Measurements from ENCODE around the gene YIPF2. TPM values are rescaled to one million over a fixed set of nuclear protein-coding genes. Genes with fewer than 3 reads are reported as not detected.

YIPF2 gene
- total RNA-seq, 1 experiment from 2014 or later, result 126 TPM

DNA sequence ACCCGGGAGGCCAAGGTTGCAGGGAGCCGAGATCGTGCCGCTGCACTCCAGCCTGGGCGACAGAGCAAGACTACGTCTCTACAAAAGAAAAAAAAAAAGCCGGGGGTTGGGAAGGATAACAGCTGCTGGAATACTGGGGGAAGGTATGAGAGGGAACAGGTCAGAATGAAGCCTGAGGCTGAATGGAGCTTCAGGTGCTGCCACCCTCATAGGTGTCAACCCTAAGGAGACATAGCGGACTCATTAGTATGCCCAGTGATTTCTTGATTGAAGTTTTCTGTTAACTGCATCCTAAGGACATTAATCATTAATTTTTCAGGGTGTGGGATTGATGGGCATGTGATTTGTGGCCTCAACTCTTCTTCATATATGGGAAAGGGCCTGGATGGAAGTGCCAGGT, 38.4 kb upstream of the YIPF2 start:
- Histone ChIP-seq H3K27me3 (ENCODE audit: low read length) (no peaks in the 10 kb centered on the region), H3K4me2 (ENCODE audit: low read length) (no peak overlapping the region), H3K36me3 (ENCODE audit: low read depth, low read length) (peaks cover 5% of the 10 kb centered on the region; the same call in 1 of the 2 replicates), H3K9ac (ENCODE audit: low read length) (no peak overlapping the region), H3K4me1 (ENCODE audit: insufficient read depth, low read length) (peaks cover 15% of the 10 kb centered on the region; the same call in 1 of the 2 replicates), H2AFZ (ENCODE audit: low read length) (no peak overlapping the region), H3K27ac (ENCODE audit: low read length) (no peak overlapping the region), H3K4me3 (ENCODE audit: low read length) (no peak overlapping the region), H3F3A (ENCODE audit: low read length, unreplicated experiment) (no peaks in the 10 kb centered on the region), H3K9me3 (ENCODE audit: low read length) (no peaks in the 10 kb centered on the region), H4K20me1 (ENCODE audit: low read length) (peaks cover 66% of the 10 kb centered on the region), H3K79me2 (ENCODE audit: low read length) (peaks cover 98% of the 10 kb centered on the region), H3K9me2 (replicated peaks; ENCODE audit: low read length) (no peaks in the 10 kb centered on the region)
- BruUV-seq (replicated peaks), result no TSS peak
- ChIA-PET CTCF (interaction anchor here (1.2 kb wide), 1 partner anchor 30 kb away, joined by 4 read pairs; no protein-coding TSS in a partner anchor), POLR2A (ENCODE audit: unreplicated experiment) (no interaction called here)
- no peak for TF ChIP-seq EZH2phosphoT487 (IDR thresholded peaks at IDR 0.05; ENCODE audit: borderline replicate concordance, low read length)
- TF ChIP-seq EZH2 (IDR thresholded peaks at IDR 0.05; ENCODE audit: low read length, unreplicated experiment), result no peak
- TF ChIP-seq CTCF (conservative IDR thresholded peaks at IDR 0.05; ENCODE audit: low read depth, low read length), result no peak
- intact Hi-C loops (cut with micrococcal nuclease), result no loop called here
- no peak for ATAC-seq
- DNase-seq, result no peak

GRCh38 chr19:10965398-10965797, 37.0 kb upstream of the YIPF2 start:
- no TSS peak for BruUV-seq (replicated peaks)
- Histone ChIP-seq H3K9ac (ENCODE audit: low read length) (no peak overlapping the region), H2AFZ (ENCODE audit: low read length) (no peak overlapping the region), H3F3A (ENCODE audit: low read length, unreplicated experiment) (no peaks in the 10 kb centered on the region), H3K79me2 (ENCODE audit: low read length) (peaks cover 90% of the 10 kb centered on the region), H3K27ac (ENCODE audit: low read length) (no peak overlapping the region), H3K9me2 (replicated peaks; ENCODE audit: low read length) (no peaks in the 10 kb centered on the region), H3K4me1 (ENCODE audit: insufficient read depth, low read length) (peaks cover 15% of the 10 kb centered on the region; the same call in 1 of the 2 replicates), H4K20me1 (ENCODE audit: low read length) (peaks cover 55% of the 10 kb centered on the region), H3K4me3 (ENCODE audit: low read length) (no peak overlapping the region), H3K36me3 (ENCODE audit: low read depth, low read length) (peaks cover 5% of the 10 kb centered on the region; the same call in 1 of the 2 replicates), H3K9me3 (ENCODE audit: low read length) (no peaks in the 10 kb centered on the region), H3K4me2 (ENCODE audit: low read length) (no peak overlapping the region), H3K27me3 (ENCODE audit: low read length) (no peaks in the 10 kb centered on the region)
- TF ChIP-seq EZH2 (IDR thresholded peaks at IDR 0.05; ENCODE audit: low read length, unreplicated experiment), result no peak
- no peak for TF ChIP-seq EZH2phosphoT487 (IDR thresholded peaks at IDR 0.05; ENCODE audit: borderline replicate concordance, low read length)
- no peak for TF ChIP-seq CTCF (conservative IDR thresholded peaks at IDR 0.05; ENCODE audit: low read depth, low read length)
- CTCF ChIA-PET, result no interaction called here
- intact Hi-C loops (cut with micrococcal nuclease), result no loop called here
- ATAC-seq (no peak), DNase-seq (no peak)
- POLR2A ChIA-PET (ENCODE audit: unreplicated experiment), result no interaction called here

- POLR2A ChIA-PET (ENCODE audit: unreplicated experiment), result no interaction called here
- H4K20me1 ChIP-seq (ENCODE audit: low read length), result peaks cover 51% of the 10 kb centered on the region
Observed at GRCh38 chr19:10964903-10965302, 36.5 kb upstream of the YIPF2 start.

More at GRCh38 chr19:10964903-10965302, 36.5 kb upstream of the YIPF2 start:
- Histone ChIP-seq H3K79me2 (ENCODE audit: low read length) (peaks cover 90% of the 10 kb centered on the region), H3K4me2 (ENCODE audit: low read length) (no peak overlapping the region), H3K27me3 (ENCODE audit: low read length) (no peaks in the 10 kb centered on the region), H3K36me3 (ENCODE audit: low read depth, low read length) (peaks cover 5% of the 10 kb centered on the region; the same call in 1 of the 2 replicates), H3K27ac (ENCODE audit: low read length) (no peak overlapping the region), H3F3A (ENCODE audit: low read length, unreplicated experiment) (no peaks in the 10 kb centered on the region), H3K4me3 (ENCODE audit: low read length) (no peak overlapping the region), H3K9me2 (replicated peaks; ENCODE audit: low read length) (no peaks in the 10 kb centered on the region), H2AFZ (ENCODE audit: low read length) (no peak overlapping the region), H3K9me3 (ENCODE audit: low read length) (no peaks in the 10 kb centered on the region), H3K4me1 (ENCODE audit: insufficient read depth, low read length) (peaks cover 19% of the 10 kb centered on the region), H3K9ac (ENCODE audit: low read length) (no peak overlapping the region)
- ATAC-seq (no peak), DNase-seq (no peak)
- BruUV-seq (replicated peaks), result no TSS peak
- CTCF ChIA-PET, result no interaction called here
- TF ChIP-seq CTCF (conservative IDR thresholded peaks at IDR 0.05; ENCODE audit: low read depth, low read length) (peak; percentile 51), EZH2phosphoT487 (IDR thresholded peaks at IDR 0.05; ENCODE audit: borderline replicate concordance, low read length) (no peak)
- intact Hi-C loops (cut with micrococcal nuclease), result no loop called here

All from PC-3 (cell line).